ENCODE results near the gene CCDC91.

Gene CCDC91

DNA sequence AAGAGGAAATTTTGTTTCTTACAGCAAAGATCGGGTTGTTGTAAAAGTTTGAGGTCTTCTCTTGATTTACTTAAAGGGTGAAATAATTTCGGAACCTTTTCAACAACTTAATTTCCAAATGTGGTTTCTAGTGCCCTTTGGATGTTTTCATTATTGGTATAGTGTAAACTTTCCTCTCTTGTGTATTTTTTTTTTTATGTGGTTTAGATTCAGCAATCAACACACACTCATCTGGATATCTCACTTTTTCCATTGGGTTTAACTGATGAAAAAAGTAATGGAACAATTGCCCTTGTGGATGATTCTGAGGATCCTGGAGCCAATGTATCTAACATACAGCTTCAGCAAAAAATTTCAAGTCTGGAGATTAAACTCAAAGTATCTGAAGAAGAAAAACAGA is 116.3 kb downstream of the CCDC91 start:
- TF ChIP-seq, protein P1, sequence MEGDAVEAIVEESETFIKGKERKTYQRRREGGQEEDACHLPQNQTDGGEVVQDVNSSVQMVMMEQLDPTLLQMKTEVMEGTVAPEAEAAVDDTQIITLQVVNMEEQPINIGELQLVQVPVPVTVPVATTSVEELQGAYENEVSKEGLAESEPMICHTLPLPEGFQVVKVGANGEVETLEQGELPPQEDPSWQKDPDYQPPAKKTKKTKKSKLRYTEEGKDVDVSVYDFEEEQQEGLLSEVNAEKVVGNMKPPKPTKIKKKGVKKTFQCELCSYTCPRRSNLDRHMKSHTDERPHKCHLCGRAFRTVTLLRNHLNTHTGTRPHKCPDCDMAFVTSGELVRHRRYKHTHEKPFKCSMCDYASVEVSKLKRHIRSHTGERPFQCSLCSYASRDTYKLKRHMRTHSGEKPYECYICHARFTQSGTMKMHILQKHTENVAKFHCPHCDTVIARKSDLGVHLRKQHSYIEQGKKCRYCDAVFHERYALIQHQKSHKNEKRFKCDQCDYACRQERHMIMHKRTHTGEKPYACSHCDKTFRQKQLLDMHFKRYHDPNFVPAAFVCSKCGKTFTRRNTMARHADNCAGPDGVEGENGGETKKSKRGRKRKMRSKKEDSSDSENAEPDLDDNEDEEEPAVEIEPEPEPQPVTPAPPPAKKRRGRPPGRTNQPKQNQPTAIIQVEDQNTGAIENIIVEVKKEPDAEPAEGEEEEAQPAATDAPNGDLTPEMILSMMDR (IDR thresholded peaks at IDR 0.05) = no peak

DNA sequence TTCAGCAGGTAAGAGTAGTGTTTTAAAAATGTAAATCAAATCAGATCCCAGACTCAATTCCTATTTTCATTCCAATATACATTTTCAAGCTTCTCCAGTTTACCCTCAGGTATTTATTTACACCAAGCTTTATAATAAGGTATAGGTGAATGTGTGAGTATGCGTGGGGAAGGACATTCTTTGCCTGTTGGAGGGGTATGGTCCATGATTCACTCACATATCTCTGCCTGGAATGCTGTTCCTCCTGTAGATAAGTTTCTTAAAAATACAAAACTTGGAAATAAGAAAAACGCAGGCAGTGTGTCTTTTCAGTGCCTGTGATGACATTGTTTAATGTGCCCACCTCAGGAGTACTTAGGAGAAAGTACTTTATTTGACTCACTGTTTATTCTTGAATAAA is 118.6 kb downstream of the CCDC91 start:
- TF ChIP-seq, protein P1 (IDR thresholded peaks at IDR 0.05) = no peak

DNA sequence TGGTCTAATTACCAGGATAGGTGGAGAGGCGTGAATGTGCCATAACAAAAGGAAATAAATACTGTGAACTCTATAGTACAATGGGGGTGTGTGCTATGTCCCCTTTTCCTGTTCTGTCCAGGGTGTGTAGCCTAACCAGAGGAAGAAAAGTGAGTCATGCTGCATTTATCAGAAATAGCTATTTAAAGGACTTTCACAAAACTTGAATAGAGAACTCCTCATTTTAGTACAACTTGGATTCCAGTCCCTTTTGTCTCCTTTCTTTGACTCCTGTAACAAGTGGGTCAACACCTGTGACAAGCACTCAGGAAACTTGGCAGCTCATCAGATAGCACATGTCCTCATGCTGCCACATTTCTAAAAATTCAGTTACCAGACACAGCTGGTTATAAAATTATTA is 123.4 kb downstream of the CCDC91 start:
- TF ChIP-seq, protein P1 (IDR thresholded peaks at IDR 0.05) = no peak

DNA sequence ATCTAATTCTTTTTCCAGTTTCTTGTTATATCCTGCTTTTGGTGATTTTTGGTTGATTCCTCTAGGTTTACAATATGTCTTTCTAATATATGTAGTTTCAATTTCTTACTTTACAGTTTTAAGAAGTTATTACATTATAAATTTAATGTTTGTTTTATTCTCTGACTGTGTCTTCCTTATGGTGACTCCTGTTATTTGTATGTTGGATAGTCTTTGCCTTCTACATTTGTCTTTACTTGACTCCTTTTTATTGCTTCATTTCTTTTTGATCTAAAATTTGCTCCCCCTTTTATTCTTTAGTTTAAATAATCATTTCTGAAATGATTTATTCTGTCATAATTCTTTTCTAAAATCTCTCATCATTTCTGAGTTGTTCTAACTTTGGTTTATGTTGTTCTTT is 125.8 kb downstream of the CCDC91 start:
- TF ChIP-seq, protein P1 (IDR thresholded peaks at IDR 0.05) = no peak

GRCh38 chr12:28318273-28318672 is 128.0 kb downstream of the CCDC91 start:
- TF ChIP-seq, protein P1 (IDR thresholded peaks at IDR 0.05) = no peak

GRCh38 chr12:28320353-28320752 is 130.1 kb downstream of the CCDC91 start:
- TF ChIP-seq, protein P1 (IDR thresholded peaks at IDR 0.05) = no peak

- TF ChIP-seq, protein P1 (IDR thresholded peaks at IDR 0.05) = no peak
These were observed 137.5 kb downstream of the CCDC91 start for GRCh38 chr12:28327722-28328121.

DNA sequence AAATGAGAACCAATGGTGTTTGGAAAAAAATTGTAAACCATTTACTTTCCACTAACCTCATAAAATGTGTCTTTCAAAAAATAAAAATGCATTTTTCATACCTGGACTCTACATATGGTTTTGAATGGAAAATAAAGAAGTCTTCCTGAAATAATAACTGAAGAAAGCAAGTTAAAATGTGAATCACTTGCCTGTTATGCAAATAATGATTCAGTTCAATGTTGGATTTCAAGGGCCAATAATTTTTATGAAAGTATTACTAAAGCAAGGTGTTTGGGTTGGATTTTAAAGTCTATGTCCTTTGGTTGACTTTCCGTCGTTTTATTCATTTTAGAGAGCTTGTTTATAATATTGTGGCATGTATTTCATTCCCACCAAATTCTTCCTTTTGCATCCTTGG is 138.7 kb downstream of the CCDC91 start:
- TF ChIP-seq, protein P1 (IDR thresholded peaks at IDR 0.05) = no peak
